ENCODE results near the gene RGL1. TPM values are rescaled to one million over a fixed set of nuclear protein-coding genes. Genes with fewer than 3 reads are reported as not detected.
"Not testable (repeated sequence)": the region's sequence is repeated elsewhere in the genome, so short reads cannot be mapped to it uniquely, and the experiment has no call there.

The RGL1 gene
- 10 to 100 TPM; 25.4 to 34.7 (median 29.9) TPM for polyA plus RNA-seq (ENCODE audit: insufficient read length in 10 of 10)
- long read RNA-seq, donor 1, result 0 reads
- long read RNA-seq, donor 2, full-length matches to known transcripts, result 1 of 1 reads
- long read RNA-seq, donor 2, partial matches to known transcripts, result 0 of 1 reads
- long read RNA-seq, donor 2, other reads (novel, unspliced or antisense), result 0 of 1 reads
- long read RNA-seq, donor 3, result 0 reads
- long read RNA-seq, donor 4, full-length matches to known transcripts, result 1 of 80 reads
- long read RNA-seq, donor 4, partial matches to known transcripts, result 79 of 80 reads
- long read RNA-seq, donor 4, other reads (novel, unspliced or antisense), result 0 of 80 reads
- long read RNA-seq, donor 5, full-length matches to known transcripts, result 1 of 14 reads
- long read RNA-seq, donor 5, partial matches to known transcripts, result 13 of 14 reads
- long read RNA-seq, donor 5, other reads (novel, unspliced or antisense), result 0 of 14 reads
- long read RNA-seq, donor 6, full-length matches to known transcripts, result 2 of 2 reads
- long read RNA-seq, donor 6, partial matches to known transcripts, result 0 of 2 reads
- long read RNA-seq, donor 6, other reads (novel, unspliced or antisense), result 0 of 2 reads
- long read RNA-seq, donor 7, result 0 reads
- long read RNA-seq, donor 8, full-length matches to known transcripts, result 1 of 1 reads
- long read RNA-seq, donor 8, partial matches to known transcripts, result 0 of 1 reads
- long read RNA-seq, donor 8, other reads (novel, unspliced or antisense), result 0 of 1 reads
- long read RNA-seq, donor 9, result 0 reads

GRCh38 chr1:183804916-183805841, at the start of gene RGL1:
TSS of gene RGL1 (plus strand) at chr1:183805120. CDS start at chr1:183805298, 178 bp downstream.
- DNase-seq, result peak; percentile 76 to 96 (median 87)

- no peak for DNase-seq
Observed at GRCh38 chr1:183756326-183756725, 48.6 kb upstream of the RGL1 start.

- peak in 2 of 3 donors; percentile 34 to 61 for DNase-seq
Observed at GRCh38 chr1:183757061-183757460, 47.9 kb upstream of the RGL1 start.

GRCh38 chr1:183758913-183759312, 46.0 kb upstream of the RGL1 start:
- DNase-seq, result no peak

- DNase-seq, result no peak
Observed at GRCh38 chr1:183760661-183761060, 44.3 kb upstream of the RGL1 start.

GRCh38 chr1:183761871-183762270, 43.0 kb upstream of the RGL1 start:
- DNase-seq, result no peak

GRCh38 chr1:183762856-183763255, 42.1 kb upstream of the RGL1 start:
- DNase-seq, result not testable (repeated sequence)

- no peak for DNase-seq
Observed at GRCh38 chr1:183764981-183765380, 39.9 kb upstream of the RGL1 start.

GRCh38 chr1:183769956-183770815, 34.7 kb upstream of the RGL1 start:
- no peak for DNase-seq

- no peak for DNase-seq
Observed at GRCh38 chr1:183770816-183771128, 34.1 kb upstream of the RGL1 start.

GRCh38 chr1:183773482-183774274, 31.2 kb upstream of the RGL1 start:
- no peak for DNase-seq

- no peak for DNase-seq
Observed at GRCh38 chr1:183774938-183775337, 30.0 kb upstream of the RGL1 start.

GRCh38 chr1:183776731-183777130, 28.2 kb upstream of the RGL1 start:
- DNase-seq, result no peak

- peak in 1 of 3 donors; percentile 50 for DNase-seq
Observed at GRCh38 chr1:183777328-183777727, 27.6 kb upstream of the RGL1 start.

GRCh38 chr1:183778045-183778444, 26.9 kb upstream of the RGL1 start:
- peak in 1 of 3 donors; percentile 61 for DNase-seq

- no peak for DNase-seq
Observed at GRCh38 chr1:183778568-183779433, 26.1 kb upstream of the RGL1 start.

GRCh38 chr1:183780159-183780558, 24.8 kb upstream of the RGL1 start:
- DNase-seq, result no peak

- DNase-seq, result no peak
Observed at GRCh38 chr1:183780757-183781156, 24.2 kb upstream of the RGL1 start.

- peak in 1 of 3 donors; percentile 60 for DNase-seq
Observed at GRCh38 chr1:183783342-183783741, 21.6 kb upstream of the RGL1 start.
